Naive B cell (primary cell): ENCODE measurements around the gene MTCL1. TPM values are rescaled to one million over a fixed set of nuclear protein-coding genes. Genes with fewer than 3 reads are reported as not detected.

Source experiments
- ATAC-seq, 2 donors: fragments of 150-1000 bp; cut with Tn5 transposase; 2 replicates each; pipeline ENCODE4 v1.10.0; 2021; ENCODE audit warnings: low read depth in 2 of 2, mild to moderate bottlenecking in 2 of 2, moderate library complexity in 2 of 2
- DNase-seq: peaks from one replicate; pipeline ENCODE4 v3.0.0; 2022
- H3K27ac Mint-ChIP-seq, 6 donors: one replicate each; pipeline ENCODE4 v1.8.0; 2020 to 2022; ENCODE audit warnings: mild to moderate bottlenecking in 6 of 6, mixed read lengths in 6 of 6, moderate library complexity in 5 of 6, inconsistent platforms in 2 of 6
- H3K27me3 Mint-ChIP-seq, 3 donors: one replicate each; pipeline ENCODE4 v1.8.0; 2021 to 2022; ENCODE audit warnings: mixed read lengths in 3 of 3, mild to moderate bottlenecking in 1 of 3
- H3K36me3 Mint-ChIP-seq, 2 donors: one replicate each; pipeline ENCODE4 v1.8.0; 2020 to 2022; ENCODE audit warnings: mixed read lengths in 2 of 2, inconsistent platforms in 1 of 2, mild to moderate bottlenecking in 1 of 2
- H3K4me1 Mint-ChIP-seq, 3 donors: one replicate each; pipeline ENCODE4 v1.8.0; 2020 to 2022; ENCODE audit warnings: mixed read lengths in 3 of 3, inconsistent platforms in 1 of 3, mild to moderate bottlenecking in 1 of 3, moderate library complexity in 1 of 3
- H3K4me3 Mint-ChIP-seq, 8 donors: one replicate each; pipeline ENCODE4 v1.8.0; 2020 to 2022; ENCODE audit warnings: mild to moderate bottlenecking in 8 of 8, mixed read lengths in 8 of 8, moderate library complexity in 8 of 8, inconsistent platforms in 2 of 8
- H3K9me3 Mint-ChIP-seq, 7 donors: one replicate each; pipeline ENCODE4 v1.8.0; 2020 to 2022; ENCODE audit warnings: mixed read lengths in 7 of 7, mild to moderate bottlenecking in 5 of 7, inconsistent platforms in 2 of 7, moderate library complexity in 1 of 7
- polyA plus RNA-seq, 6 donors: library from polyadenylated mRNA; unstranded; fragments of 300-500 nt; fragmentation: Illumina TruSeq; gene quantifications; one replicate each; pipeline ENCODE4 v1.2.3, GENCODE V29; 2021; ENCODE audit warnings: low read depth in 6 of 6

The MTCL1 gene
- polyA plus RNA-seq, 6 donors from 2014 or later = 0.26 to 1.4 (median 0.80) TPM

DNA sequence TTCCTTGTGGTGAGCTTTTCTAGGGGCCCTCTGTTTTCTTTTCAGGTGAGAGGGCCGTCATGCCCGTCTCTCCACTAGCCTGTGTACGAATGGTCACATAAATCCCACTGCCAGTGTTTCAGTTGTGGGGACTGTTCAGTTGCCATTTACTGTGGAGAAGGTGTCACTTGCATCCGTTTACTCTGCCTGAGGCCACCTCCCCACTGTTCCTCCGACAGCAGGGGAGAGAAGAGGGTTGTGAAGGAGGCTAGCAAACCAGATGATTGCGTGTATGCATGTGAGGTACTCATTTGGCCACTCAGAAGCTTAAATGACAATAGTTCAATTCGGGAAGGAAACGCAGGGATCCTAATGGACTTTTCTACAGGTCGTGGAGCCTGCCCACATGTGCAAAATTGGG is 3.3 kb downstream of the MTCL1 start:
- Mint-ChIP-seq H3K27ac (no peak overlapping the region), H3K4me1 (peaks cover 20 to 37% (median 23%) of the 10 kb centered on the region in 3 donors), H3K4me3 (peak overlapping the region in 2 of 8 donors; percentile 45 to 86), H3K9me3 (no peaks in the 10 kb centered on the region), H3K36me3 (peaks cover 0 to 8% of the 10 kb centered on the region in 2 donors), H3K27me3 (peaks cover 9 to 34% (median 15%) of the 10 kb centered on the region in 3 donors)
- DNase-seq (no peak), ATAC-seq (no peak)

- H3K27me3 Mint-ChIP-seq = peaks cover 6 to 27% (median 7%) of the 10 kb centered on the region in 3 donors
Observed at GRCh38 chr18:8709248-8710059, 4.1 kb downstream of the MTCL1 start.

DNA sequence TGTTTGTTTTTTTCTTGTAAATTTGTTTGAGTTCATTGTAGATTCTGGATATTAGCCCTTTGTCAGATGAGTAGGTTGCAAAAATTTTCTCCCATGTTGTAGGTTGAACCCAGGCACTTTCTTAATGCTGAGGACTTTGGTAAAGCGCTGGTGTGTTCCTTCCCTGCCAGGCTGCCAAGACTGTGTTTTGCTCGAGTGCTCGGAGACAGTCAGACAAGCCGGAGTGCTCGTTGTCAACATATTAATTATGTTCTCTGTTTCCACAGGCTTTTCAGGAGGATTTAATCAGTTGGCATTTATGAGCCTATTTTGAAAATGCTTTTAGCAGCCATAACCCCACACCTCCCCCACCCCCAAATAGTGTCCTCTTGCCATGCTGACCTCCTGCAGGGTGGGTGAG is 6.4 kb downstream of the MTCL1 start:
- Mint-ChIP-seq H3K4me3 (no peak overlapping the region), H3K36me3 (peaks cover 4 to 15% of the 10 kb centered on the region in 2 donors), H3K27ac (no peak overlapping the region), H3K27me3 (peaks cover 4 to 26% (median 6%) of the 10 kb centered on the region in 3 donors), H3K4me1 (peaks cover 9 to 22% (median 13%) of the 10 kb centered on the region in 3 donors), H3K9me3 (no peaks in the 10 kb centered on the region)
- DNase-seq (no peak), ATAC-seq (no peak)

More at GRCh38 chr18:8709248-8710059, 4.1 kb downstream of the MTCL1 start:
- Mint-ChIP-seq H3K36me3 (peaks cover 5 to 8% of the 10 kb centered on the region in 2 donors), H3K4me3 (peak overlapping the region in 1 of 8 donors; percentile 86), H3K4me1 (peaks cover 15 to 29% (median 15%) of the 10 kb centered on the region in 3 donors), H3K27ac (no peak overlapping the region), H3K9me3 (no peaks in the 10 kb centered on the region)
- no peak for ATAC-seq
- no peak for DNase-seq

DNA sequence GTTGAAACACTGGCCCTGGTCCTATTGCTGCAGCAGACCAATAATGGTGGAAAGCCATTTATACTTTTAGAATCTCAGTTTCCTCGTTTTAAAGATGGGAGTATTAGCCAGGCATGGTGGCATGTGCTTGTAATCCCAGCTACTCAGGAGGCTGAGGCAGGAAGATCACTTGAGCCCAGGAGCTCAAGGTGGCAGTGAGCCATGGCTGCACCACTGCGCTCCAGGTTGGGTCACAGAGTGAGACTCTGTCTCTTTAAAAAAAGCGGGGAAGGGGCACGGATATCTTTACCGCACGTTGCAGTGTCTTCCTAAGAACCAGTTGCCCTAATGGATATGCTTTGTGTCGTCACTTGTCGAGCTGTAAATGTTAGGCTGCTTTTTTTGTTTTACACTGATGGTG is 8.3 kb downstream of the MTCL1 start:
- H3K27me3 Mint-ChIP-seq = peaks cover 0 to 17% (median 0%) of the 10 kb centered on the region in 3 donors
- peaks cover 7 to 22% of the 10 kb centered on the region in 2 donors for H3K36me3 Mint-ChIP-seq
- no peak for DNase-seq
- no peak for ATAC-seq
- no peak overlapping the region for H3K4me3 Mint-ChIP-seq
- peaks cover 5 to 12% (median 6%) of the 10 kb centered on the region in 3 donors for H3K4me1 Mint-ChIP-seq
- no peaks in the 10 kb centered on the region for H3K9me3 Mint-ChIP-seq
- H3K27ac Mint-ChIP-seq = no peak overlapping the region

DNA sequence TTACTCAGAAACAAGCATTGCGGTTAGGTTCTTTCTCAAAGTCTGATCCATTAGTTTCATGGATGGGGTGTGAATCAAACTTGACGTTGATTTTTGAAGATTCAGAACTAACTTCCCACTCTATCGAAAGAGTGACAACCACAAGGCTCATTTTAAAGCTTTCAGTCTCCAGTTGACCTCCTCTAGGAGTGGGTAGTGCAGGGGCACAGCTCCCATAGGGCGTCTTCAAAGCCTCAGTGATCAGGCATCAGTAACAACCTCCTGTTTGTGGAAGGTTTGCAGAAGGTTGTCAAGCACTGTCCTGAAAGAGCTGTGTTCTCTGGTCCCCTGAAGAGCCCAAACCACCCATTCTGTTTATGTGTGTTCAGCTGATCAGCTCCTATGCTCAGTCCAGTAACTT is 10.2 kb downstream of the MTCL1 start:
- Mint-ChIP-seq H3K27ac (no peak overlapping the region), H3K27me3 (peaks cover 0 to 14% (median 0%) of the 10 kb centered on the region in 3 donors), H3K36me3 (peaks cover 7 to 27% of the 10 kb centered on the region in 2 donors), H3K9me3 (no peaks in the 10 kb centered on the region), H3K4me1 (peaks cover 5 to 6% (median 6%) of the 10 kb centered on the region in 3 donors), H3K4me3 (no peak overlapping the region)
- ATAC-seq (no peak), DNase-seq (no peak)

GRCh38 chr18:8717011-8717770 is 11.8 kb downstream of the MTCL1 start:
- H3K27ac Mint-ChIP-seq = no peak overlapping the region

GRCh38 chr18:8718401-8718913 is 13.1 kb downstream of the MTCL1 start:
- DNase-seq = no peak
- no peak for ATAC-seq
- Mint-ChIP-seq H3K27ac (peak overlapping the region in 1 of 6 donors; percentile 3), H3K36me3 (peaks cover 15 to 39% of the 10 kb centered on the region in 2 donors), H3K9me3 (no peaks in the 10 kb centered on the region), H3K27me3 (peaks cover 0 to 10% (median 0%) of the 10 kb centered on the region in 3 donors), H3K4me3 (no peak overlapping the region), H3K4me1 (peaks cover 5 to 6% (median 6%) of the 10 kb centered on the region in 3 donors)

More at GRCh38 chr18:8717011-8717770, 11.8 kb downstream of the MTCL1 start:
- Mint-ChIP-seq H3K4me1 (peaks cover 5 to 6% (median 6%) of the 10 kb centered on the region in 3 donors), H3K36me3 (peaks cover 15 to 35% of the 10 kb centered on the region in 2 donors), H3K9me3 (no peaks in the 10 kb centered on the region), H3K4me3 (no peak overlapping the region), H3K27me3 (peaks cover 0 to 10% (median 0%) of the 10 kb centered on the region in 3 donors)
- DNase-seq (no peak), ATAC-seq (no peak)

DNA sequence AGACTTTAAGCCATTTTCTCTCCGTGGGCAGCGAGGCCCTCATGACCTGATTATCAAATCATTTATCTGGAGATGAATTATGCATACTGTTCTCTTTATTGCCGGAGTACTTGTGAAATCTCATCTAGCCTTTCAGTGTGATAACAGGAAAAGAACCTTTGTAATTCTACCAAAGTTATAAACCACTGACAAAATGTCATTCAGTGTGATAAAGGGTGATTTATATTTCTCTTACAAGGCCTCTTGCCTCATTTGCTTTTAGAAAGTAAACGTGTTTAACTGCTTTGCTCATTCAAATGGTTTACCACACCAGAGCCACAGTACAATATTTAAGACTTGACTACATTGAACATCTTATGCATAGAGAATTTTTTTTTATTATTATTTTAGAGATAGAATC is 13.8 kb downstream of the MTCL1 start:
- Mint-ChIP-seq H3K27me3 (peaks cover 0 to 10% (median 0%) of the 10 kb centered on the region in 3 donors), H3K4me1 (peaks cover 5 to 6% (median 6%) of the 10 kb centered on the region in 3 donors), H3K9me3 (no peaks in the 10 kb centered on the region), H3K27ac (no peak overlapping the region), H3K36me3 (peaks cover 15 to 37% of the 10 kb centered on the region in 2 donors), H3K4me3 (no peak overlapping the region)
- no peak for DNase-seq
- ATAC-seq = no peak

- H3K36me3 Mint-ChIP-seq = peaks cover 15 to 32% of the 10 kb centered on the region in 2 donors
- H3K27me3 Mint-ChIP-seq = peaks cover 0 to 10% (median 0%) of the 10 kb centered on the region in 3 donors
- H3K9me3 Mint-ChIP-seq = no peaks in the 10 kb centered on the region
- peaks cover 5 to 6% (median 6%) of the 10 kb centered on the region in 3 donors for H3K4me1 Mint-ChIP-seq
- DNase-seq (no peak), ATAC-seq (no peak)
- no peak overlapping the region for H3K4me3 Mint-ChIP-seq
- no peak overlapping the region for H3K27ac Mint-ChIP-seq
Observed at GRCh38 chr18:8720141-8720540, 14.8 kb downstream of the MTCL1 start.

DNA sequence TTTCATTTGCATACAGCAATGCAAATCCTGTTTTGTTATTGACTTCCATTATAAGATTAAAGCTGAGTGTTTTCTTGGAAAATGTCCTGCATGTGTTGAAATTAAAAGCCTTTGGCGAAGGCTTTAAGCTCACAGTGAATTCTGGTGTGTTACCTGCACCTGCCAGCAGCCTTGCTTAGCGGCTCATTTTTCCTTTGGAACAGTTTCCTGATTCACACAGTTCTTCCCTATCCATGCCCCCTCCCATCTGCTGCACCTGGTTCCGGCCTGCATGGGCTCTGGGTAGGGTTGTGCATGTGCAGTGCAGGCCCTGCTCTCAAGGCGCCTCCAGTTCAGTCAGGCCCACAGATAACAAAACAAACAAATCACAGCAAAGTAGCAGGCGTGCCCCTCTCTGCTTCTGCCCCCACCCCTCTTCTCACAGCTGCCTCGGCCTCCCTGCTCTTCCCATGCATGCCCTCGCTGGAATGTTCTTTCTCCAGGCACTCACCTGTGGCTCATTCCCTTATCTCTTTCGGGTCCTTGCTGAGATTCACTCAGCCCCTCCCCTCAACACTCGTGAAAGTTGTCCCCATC is 15.8 kb downstream of the MTCL1 start:
- Mint-ChIP-seq H3K36me3 (peaks cover 19 to 26% of the 10 kb centered on the region in 2 donors), H3K4me3 (no peak overlapping the region), H3K4me1 (peaks cover 6 to 8% (median 6%) of the 10 kb centered on the region in 3 donors), H3K27ac (peak overlapping the region in 1 of 6 donors; percentile 70), H3K9me3 (peaks cover 0 to 2% (median 0%) of the 10 kb centered on the region in 7 donors), H3K27me3 (peaks cover 0 to 10% (median 0%) of the 10 kb centered on the region in 3 donors)
- ATAC-seq = no peak
- DNase-seq = no peak

GRCh38 chr18:8721716-8722115 is 16.4 kb downstream of the MTCL1 start:
- no peak for DNase-seq
- ATAC-seq = no peak
- H3K36me3 Mint-ChIP-seq = peaks cover 23 to 29% of the 10 kb centered on the region in 2 donors
- peaks cover 0 to 10% (median 0%) of the 10 kb centered on the region in 3 donors for H3K27me3 Mint-ChIP-seq
- peaks cover 6 to 9% (median 9%) of the 10 kb centered on the region in 3 donors for H3K4me1 Mint-ChIP-seq
- H3K9me3 Mint-ChIP-seq = peaks cover 0 to 5% (median under 1%) of the 10 kb centered on the region in 7 donors
- H3K27ac Mint-ChIP-seq = peak overlapping the region in 1 of 6 donors; percentile 70
- peak overlapping the region in 1 of 8 donors; percentile 13 for H3K4me3 Mint-ChIP-seq

GRCh38 chr18:8722946-8723820 is 17.8 kb downstream of the MTCL1 start:
- no peak for DNase-seq
- Mint-ChIP-seq H3K27ac (peak overlapping the region in 2 of 6 donors; percentile 25 to 32), H3K4me1 (peaks cover 14 to 19% (median 15%) of the 10 kb centered on the region in 3 donors), H3K9me3 (peaks cover 0 to 9% (median 3%) of the 10 kb centered on the region in 7 donors), H3K27me3 (no peaks in the 10 kb centered on the region), H3K4me3 (no peak overlapping the region), H3K36me3 (peaks cover 20 to 27% of the 10 kb centered on the region in 2 donors)
- no peak for ATAC-seq
